Measurements from ENCODE around the gene MAST4. TPM values are rescaled to one million over a fixed set of nuclear protein-coding genes. Genes with fewer than 3 reads are reported as not detected.

MAST4 gene
- total RNA-seq, 2 donors from 2014 or later: 9.5 to 20.8 TPM

- TF ChIP-seq, protein P1, sequence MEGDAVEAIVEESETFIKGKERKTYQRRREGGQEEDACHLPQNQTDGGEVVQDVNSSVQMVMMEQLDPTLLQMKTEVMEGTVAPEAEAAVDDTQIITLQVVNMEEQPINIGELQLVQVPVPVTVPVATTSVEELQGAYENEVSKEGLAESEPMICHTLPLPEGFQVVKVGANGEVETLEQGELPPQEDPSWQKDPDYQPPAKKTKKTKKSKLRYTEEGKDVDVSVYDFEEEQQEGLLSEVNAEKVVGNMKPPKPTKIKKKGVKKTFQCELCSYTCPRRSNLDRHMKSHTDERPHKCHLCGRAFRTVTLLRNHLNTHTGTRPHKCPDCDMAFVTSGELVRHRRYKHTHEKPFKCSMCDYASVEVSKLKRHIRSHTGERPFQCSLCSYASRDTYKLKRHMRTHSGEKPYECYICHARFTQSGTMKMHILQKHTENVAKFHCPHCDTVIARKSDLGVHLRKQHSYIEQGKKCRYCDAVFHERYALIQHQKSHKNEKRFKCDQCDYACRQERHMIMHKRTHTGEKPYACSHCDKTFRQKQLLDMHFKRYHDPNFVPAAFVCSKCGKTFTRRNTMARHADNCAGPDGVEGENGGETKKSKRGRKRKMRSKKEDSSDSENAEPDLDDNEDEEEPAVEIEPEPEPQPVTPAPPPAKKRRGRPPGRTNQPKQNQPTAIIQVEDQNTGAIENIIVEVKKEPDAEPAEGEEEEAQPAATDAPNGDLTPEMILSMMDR (IDR thresholded peaks at IDR 0.05): no peak
- intact Hi-C loops (cut with DNase I): no loop called here
Measured at GRCh38 chr5:66718374-66719002, 122.3 kb downstream of the MAST4 start.

GRCh38 chr5:66720780-66721179 lies 124.6 kb downstream of the MAST4 start:
- H3K27ac ChIP-seq: no peak overlapping the region
- H3K36me3 ChIP-seq: no peaks in the 10 kb centered on the region
- no peaks in the 10 kb centered on the region for H3K27me3 ChIP-seq
- H3K9ac ChIP-seq (ENCODE audit: low read depth in 2 of 2, low read length in 2 of 2): no peak overlapping the region
- DNase-seq: no peak
- no peaks in the 10 kb centered on the region for H3K4me1 ChIP-seq
- H3K9me3 ChIP-seq: no peaks in the 10 kb centered on the region
- intact Hi-C loops (cut with DNase I): no loop called here
- no peak overlapping the region for H3K4me3 ChIP-seq
- TF ChIP-seq, protein P1 (IDR thresholded peaks at IDR 0.05): no peak

More at GRCh38 chr5:66718374-66719002, 122.3 kb downstream of the MAST4 start:
- Histone ChIP-seq H3K27ac (no peak overlapping the region), H3K27me3 (no peaks in the 10 kb centered on the region), H3K4me3 (no peak overlapping the region), H3K9ac (ENCODE audit: low read depth in 2 of 2, low read length in 2 of 2) (no peak overlapping the region), H3K9me3 (no peaks in the 10 kb centered on the region), H3K4me1 (no peaks in the 10 kb centered on the region), H3K36me3 (no peaks in the 10 kb centered on the region)
- no peak for DNase-seq

DNA sequence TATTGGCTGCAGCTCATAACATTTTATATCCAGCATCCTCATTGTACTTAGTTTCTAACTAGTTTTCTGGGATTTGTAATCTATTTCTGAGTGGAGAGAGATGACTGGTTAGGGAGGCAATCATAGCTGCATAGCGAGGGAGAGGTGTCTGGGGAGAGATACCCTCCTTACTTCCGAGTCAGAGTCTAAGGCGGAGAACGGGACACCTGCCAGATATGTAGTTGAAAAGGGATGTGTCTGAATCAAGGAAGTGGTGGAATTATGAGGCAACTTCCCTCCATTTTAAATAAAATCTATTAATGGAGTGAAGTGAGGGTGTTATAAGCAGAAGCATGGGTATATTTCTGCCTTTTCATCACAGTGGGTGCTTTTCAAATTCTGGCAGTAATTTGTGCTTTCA lies 126.5 kb downstream of the MAST4 start:
- Histone ChIP-seq H3K9ac (ENCODE audit: low read depth in 2 of 2, low read length in 2 of 2) (no peak overlapping the region), H3K4me1 (no peaks in the 10 kb centered on the region), H3K9me3 (no peaks in the 10 kb centered on the region), H3K36me3 (no peaks in the 10 kb centered on the region), H3K4me3 (no peak overlapping the region), H3K27me3 (no peaks in the 10 kb centered on the region), H3K27ac (no peak overlapping the region)
- intact Hi-C loops (cut with DNase I): no loop called here
- no peak for DNase-seq
- TF ChIP-seq, protein P1 (IDR thresholded peaks at IDR 0.05): no peak

GRCh38 chr5:66724349-66725139 lies 128.4 kb downstream of the MAST4 start:
- no peak overlapping the region for H3K9ac ChIP-seq (ENCODE audit: low read depth in 2 of 2, low read length in 2 of 2)
- intact Hi-C loops (cut with DNase I): no loop called here
- TF ChIP-seq, protein P1 (IDR thresholded peaks at IDR 0.05): no peak
- no peaks in the 10 kb centered on the region for H3K9me3 ChIP-seq
- H3K4me1 ChIP-seq: no peaks in the 10 kb centered on the region
- H3K27ac ChIP-seq: no peak overlapping the region
- no peaks in the 10 kb centered on the region for H3K36me3 ChIP-seq
- no peak overlapping the region for H3K4me3 ChIP-seq
- no peak for DNase-seq
- H3K27me3 ChIP-seq: no peaks in the 10 kb centered on the region

DNA sequence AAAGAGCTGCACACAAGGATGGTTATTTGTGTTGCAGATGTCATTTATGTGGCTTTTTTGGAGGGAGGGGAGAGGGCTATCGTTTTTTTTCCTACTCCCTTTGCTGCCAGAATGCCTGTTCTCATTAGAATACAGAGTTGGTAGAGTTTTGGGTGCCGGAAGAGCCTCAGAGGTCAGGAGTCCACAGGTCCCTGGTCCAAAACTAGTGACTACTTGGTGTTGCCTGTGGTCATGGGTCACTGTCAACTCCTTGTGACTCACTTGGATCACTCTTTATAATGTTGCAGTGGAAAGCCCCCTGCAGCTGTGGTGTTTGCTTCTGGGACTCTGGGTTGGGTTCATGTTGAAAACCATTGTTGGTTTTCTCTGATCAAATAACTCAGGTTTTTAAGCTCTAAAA lies 131.4 kb downstream of the MAST4 start:
- TF ChIP-seq, protein P1 (IDR thresholded peaks at IDR 0.05): no peak
- H3K9ac ChIP-seq (ENCODE audit: low read depth in 2 of 2, low read length in 2 of 2): no peak overlapping the region
- H3K4me1 ChIP-seq: no peaks in the 10 kb centered on the region
- H3K4me3 ChIP-seq: no peak overlapping the region
- no peaks in the 10 kb centered on the region for H3K9me3 ChIP-seq
- intact Hi-C loops (cut with DNase I): no loop called here
- H3K27me3 ChIP-seq: no peaks in the 10 kb centered on the region
- DNase-seq: no peak
- no peak overlapping the region for H3K27ac ChIP-seq
- no peaks in the 10 kb centered on the region for H3K36me3 ChIP-seq
